Caco-2 (cell line): Measurements from ENCODE around the gene SSR3. TPM values are rescaled to one million over a fixed set of nuclear protein-coding genes. Genes with fewer than 3 reads are reported as not detected.

Experiments
- BruUV-seq: library from RNA; stranded (reverse); fragments of 400-500 nt; replicated peaks from 2 replicates; lab custom pipeline; 2021; lab: Mats Ljungman, UMichigan
- CTCF ChIA-PET: fragments of 300-600 bp; sonication (Branson Sonifier 250); formaldehyde crosslinking; loops from one replicate; lab custom pipeline; 2022; ENCODE audit warnings: antibody characterized with exemption; lab: Charles Lee
- POLR2A ChIA-PET: fragments of 300-600 bp; sonication (Branson Sonifier 250); formaldehyde crosslinking; loops from one replicate; lab custom pipeline; 2022; ENCODE audit warnings: antibody characterized with exemption; lab: Charles Lee
- DNase-seq, 2 experiments: peaks; one replicate each; pipeline versions ENCODE4 v3.0.0 to v3.0.0-alpha.2; 2020 to 2022
- H3K27me3 ChIP-seq: replicated peaks from 2 replicates; pipeline ENCODE4 v1.6.0; 2011; ENCODE audit warnings: low read length; ENCODE audit not compliant: control insufficient read depth, insufficient read depth
- H3K36me3 ChIP-seq: 2 replicates; pipeline ENCODE4 v1.5.1; 2011; ENCODE audit warnings: low read length; ENCODE audit not compliant: control insufficient read depth, insufficient read depth
- H3K4me1 ChIP-seq: fragments of 250-450 bp; sonication (Bioruptor Pico); 2 replicates; pipeline ENCODE4 v1.5.1; 2020; ENCODE audit warnings: mild to moderate bottlenecking
- H3K4me3 ChIP-seq: 2 replicates; pipeline ENCODE4 v1.5.1; 2011; ENCODE audit warnings: low read depth, mild to moderate bottlenecking, control low read depth, low read length
- H3K9me3 ChIP-seq: fragments of 250-450 bp; sonication (Bioruptor Pico); 2 replicates; pipeline ENCODE4 v1.5.1; 2020; ENCODE audit warnings: mild to moderate bottlenecking, moderate library complexity
- H3K27ac Mint-ChIP-seq: one replicate; pipeline ENCODE4 v1.8.0; 2022; ENCODE audit warnings: mixed read lengths; ENCODE audit not compliant: unreplicated experiment
- H3K27me3 Mint-ChIP-seq: one replicate; pipeline ENCODE4 v1.8.0; 2022; ENCODE audit warnings: mixed read lengths; ENCODE audit not compliant: insufficient read depth, unreplicated experiment
- H3K36me3 Mint-ChIP-seq: one replicate; pipeline ENCODE4 v1.8.0; 2022; ENCODE audit warnings: mild to moderate bottlenecking, mixed read lengths; ENCODE audit not compliant: insufficient read depth, unreplicated experiment
- H3K4me1 Mint-ChIP-seq: one replicate; pipeline ENCODE4 v1.8.0; 2022; ENCODE audit warnings: low read depth, mixed read lengths; ENCODE audit not compliant: unreplicated experiment
- H3K4me3 Mint-ChIP-seq: one replicate; pipeline ENCODE4 v1.8.0; 2022; ENCODE audit warnings: mild to moderate bottlenecking, moderate library complexity, mixed read lengths; ENCODE audit not compliant: unreplicated experiment
- H3K9me3 Mint-ChIP-seq: one replicate; pipeline ENCODE4 v1.8.0; 2022; ENCODE audit warnings: mixed read lengths; ENCODE audit not compliant: unreplicated experiment
- CTCF ChIP-seq, 2 experiments: fragments of 200-600 bp in 1 of 2; IDR thresholded peaks; 1 replicate in 1 of 2; 2 replicates in 1 of 2; pipeline versions ENCODE4 v1.5.1 to v1.8.0; 2011 to 2022; ENCODE audit warnings: antibody characterized with exemption in 1 of 2, control low read depth in 1 of 2, inconsistent platforms in 1 of 2, low read depth in 1 of 2, low read length in 1 of 2, mild to moderate bottlenecking in 1 of 2, moderate library complexity in 1 of 2; ENCODE audit not compliant: insufficient read depth in 1 of 2, severe bottlenecking in 1 of 2, unreplicated experiment in 1 of 2
- intact Hi-C: fragments of 100-400 bp; cut with micrococcal nuclease; formaldehyde crosslinking; loops from one replicate; pipeline ENCODE4 v1.10.0; 2022; ENCODE audit not compliant: unreplicated experiment
- total RNA-seq: library from RNA; stranded (reverse); gene quantifications from 2 replicates; pipeline ENCODE4 v1.2.3, GENCODE V29; 2022

The SSR3 gene
- total RNA-seq, 1 experiment from 2014 or later = 186 TPM

- DNase-seq = no peak
- intact Hi-C loops = no loop called here
- H3K4me3 ChIP-seq = no peak overlapping the region
- H3K4me3 Mint-ChIP-seq = no peak overlapping the region
- H3K4me1 ChIP-seq = 0 out of 2 replicates have a peak, but pooled peaks cover 5% of the 10 kb centered on the region
- no peaks in the 10 kb centered on the region for H3K27me3 ChIP-seq
- no peak overlapping the region for H3K27ac Mint-ChIP-seq
- POLR2A ChIA-PET = no interaction called here
- H3K9me3 ChIP-seq = no peaks in the 10 kb centered on the region
- H3K27me3 Mint-ChIP-seq = peaks cover 14% of the 10 kb centered on the region
- no peaks in the 10 kb centered on the region for H3K4me1 Mint-ChIP-seq
- no peaks in the 10 kb centered on the region for H3K36me3 ChIP-seq
- CTCF ChIA-PET = no interaction called here
- no TSS peak for BruUV-seq
- H3K9me3 Mint-ChIP-seq = no peaks in the 10 kb centered on the region
- TF ChIP-seq CTCF (IDR thresholded peaks at IDR 0.05; ENCODE audit: insufficient read depth in 1 of 2, low read depth in 1 of 2, low read length in 1 of 2, severe bottlenecking in 1 of 2, unreplicated experiment in 1 of 2) = no peak
- H3K36me3 Mint-ChIP-seq = no peaks in the 10 kb centered on the region
Measured at GRCh38 chr3:156516284-156516683, 38.6 kb downstream of the SSR3 start.

- Mint-ChIP-seq H3K36me3 (no peaks in the 10 kb centered on the region), H3K9me3 (no peaks in the 10 kb centered on the region), H3K27me3 (peaks cover 11% of the 10 kb centered on the region), H3K27ac (no peak overlapping the region), H3K4me1 (no peaks in the 10 kb centered on the region), H3K4me3 (no peak overlapping the region)
- Histone ChIP-seq H3K27me3 (no peaks in the 10 kb centered on the region), H3K4me1 (0 out of 2 replicates have a peak, but pooled peaks cover 5% of the 10 kb centered on the region), H3K36me3 (no peaks in the 10 kb centered on the region), H3K9me3 (no peaks in the 10 kb centered on the region), H3K4me3 (no peak overlapping the region)
- CTCF ChIA-PET = interaction anchor here (0.9 to 1.0 kb wide), 2 partner anchors 21 to 339 kb away, joined by 3 read pairs; no protein-coding TSS in a partner anchor
- TF ChIP-seq CTCF (IDR thresholded peaks at IDR 0.05; ENCODE audit: insufficient read depth in 1 of 2, low read depth in 1 of 2, low read length in 1 of 2, severe bottlenecking in 1 of 2, unreplicated experiment in 1 of 2) = no peak
- no TSS peak for BruUV-seq
- no peak for DNase-seq
- POLR2A ChIA-PET = no interaction called here
- intact Hi-C loops = no loop called here
Measured at GRCh38 chr3:156513619-156514018, 41.3 kb downstream of the SSR3 start.

- Mint-ChIP-seq H3K9me3 (no peaks in the 10 kb centered on the region), H3K4me1 (no peaks in the 10 kb centered on the region), H3K36me3 (no peaks in the 10 kb centered on the region), H3K4me3 (no peak overlapping the region), H3K27me3 (peaks cover 9% of the 10 kb centered on the region), H3K27ac (no peak overlapping the region)
- BruUV-seq = no TSS peak
- intact Hi-C loops = no loop called here
- POLR2A ChIA-PET = no interaction called here
- DNase-seq = no peak
- H3K36me3 ChIP-seq = no peaks in the 10 kb centered on the region
- H3K4me1 ChIP-seq = 0 out of 2 replicates have a peak, but pooled peaks cover 5% of the 10 kb centered on the region
- no peak for TF ChIP-seq CTCF (IDR thresholded peaks at IDR 0.05; ENCODE audit: insufficient read depth in 1 of 2, low read depth in 1 of 2, low read length in 1 of 2, severe bottlenecking in 1 of 2, unreplicated experiment in 1 of 2)
- no peaks in the 10 kb centered on the region for H3K9me3 ChIP-seq
- H3K27me3 ChIP-seq = no peaks in the 10 kb centered on the region
- no peak overlapping the region for H3K4me3 ChIP-seq
- CTCF ChIA-PET = no interaction called here
Measured at GRCh38 chr3:156511987-156512677, 42.8 kb downstream of the SSR3 start.
